H9 (cell line): ENCODE results near the gene GALNT17. TPM values are rescaled to one million over a fixed set of nuclear protein-coding genes. Genes with fewer than 3 reads are reported as not detected.

Experiments used
- DNase-seq: peaks from one replicate; pipeline ENCODE4 v3.0.0-alpha.2; 2017
- H2AFZ ChIP-seq: one replicate; pipeline ENCODE4 v1.6.1; 2013; ENCODE audit warnings: mild to moderate bottlenecking, low read length, control low read depth, moderate library complexity
- H2AK5ac ChIP-seq: 2 replicates; pipeline ENCODE4 v1.6.1; 2013; ENCODE audit warnings: low read length, control low read depth, mixed read lengths; ENCODE audit not compliant: insufficient read length
- H2BK120ac ChIP-seq: one replicate; pipeline ENCODE4 v1.6.1; 2013; ENCODE audit warnings: low read depth, mild to moderate bottlenecking, low read length, control low read depth, inconsistent platforms; ENCODE audit not compliant: poor library complexity, severe bottlenecking
- H2BK12ac ChIP-seq: 2 replicates; pipeline ENCODE4 v1.6.1; 2013; ENCODE audit warnings: low read length, control low read depth, mixed read lengths, low read depth; ENCODE audit not compliant: insufficient read length
- H2BK15ac ChIP-seq: 2 replicates; pipeline ENCODE4 v1.6.1; 2013; ENCODE audit warnings: low read depth, low read length, control low read depth
- H2BK20ac ChIP-seq: one replicate; pipeline ENCODE4 v1.6.1; 2013; ENCODE audit warnings: low read depth, mild to moderate bottlenecking, low read length, control low read depth, inconsistent platforms; ENCODE audit not compliant: poor library complexity, severe bottlenecking
- H2BK5ac ChIP-seq: 2 replicates; pipeline ENCODE4 v1.6.1; 2013; ENCODE audit warnings: low read length, control low read depth, mixed read lengths; ENCODE audit not compliant: insufficient read length
- H3K14ac ChIP-seq: 2 replicates; pipeline ENCODE4 v1.6.1; 2013; ENCODE audit warnings: low read length, control low read depth; ENCODE audit not compliant: insufficient read depth
- H3K18ac ChIP-seq: 2 replicates; pipeline ENCODE4 v1.6.1; 2013; ENCODE audit warnings: low read depth, mild to moderate bottlenecking, mixed read lengths, low read length, control low read depth; ENCODE audit not compliant: insufficient read length
- H3K23ac ChIP-seq: 2 replicates; pipeline ENCODE4 v1.6.1; 2013; ENCODE audit warnings: low read length, control low read depth, mixed read lengths, low read depth; ENCODE audit not compliant: insufficient read length
- H3K23me2 ChIP-seq: 2 replicates; pipeline ENCODE4 v1.6.1; 2013; ENCODE audit warnings: low read depth, mild to moderate bottlenecking, mixed read lengths, low read length, control low read depth; ENCODE audit not compliant: insufficient read length, poor library complexity, severe bottlenecking
- H3K27ac ChIP-seq: 2 replicates; pipeline ENCODE4 v1.5.1; 2013; ENCODE audit warnings: low read length, control low read depth, mixed read lengths, low read depth; ENCODE audit not compliant: insufficient read length
- H3K27me3 ChIP-seq: 2 replicates; pipeline ENCODE4 v1.6.1; 2013; ENCODE audit warnings: low read length, control low read depth, inconsistent platforms; ENCODE audit not compliant: insufficient read depth
- H3K4ac ChIP-seq: 2 replicates; pipeline ENCODE4 v1.6.1; 2013; ENCODE audit warnings: low read depth, mild to moderate bottlenecking, control low read depth, inconsistent platforms, low read length, moderate library complexity
- H3K4me1 ChIP-seq: 2 replicates; pipeline ENCODE4 v1.6.1; 2013; ENCODE audit warnings: low read length, control low read depth, inconsistent platforms; ENCODE audit not compliant: insufficient read depth
- H3K4me2 ChIP-seq: 2 replicates; pipeline ENCODE4 v1.6.1; 2013; ENCODE audit warnings: low read length, control low read depth, mixed read lengths; ENCODE audit not compliant: insufficient read length, insufficient read depth
- H3K56ac ChIP-seq: 2 replicates; pipeline ENCODE4 v1.6.1; 2013; ENCODE audit warnings: low read depth, mild to moderate bottlenecking, mixed read lengths, low read length, control low read depth; ENCODE audit not compliant: insufficient read length
- H3K79me1 ChIP-seq: 2 replicates; pipeline ENCODE4 v1.6.1; 2013; ENCODE audit warnings: low read depth, mild to moderate bottlenecking, moderate library complexity, low read length, control low read depth, inconsistent platforms; ENCODE audit not compliant: insufficient read depth, poor library complexity, severe bottlenecking
- H3K79me2 ChIP-seq: 2 replicates; pipeline ENCODE4 v1.6.1; 2013; ENCODE audit warnings: low read length, control low read depth, inconsistent platforms; ENCODE audit not compliant: insufficient read depth
- H3K9ac ChIP-seq: 2 replicates; pipeline ENCODE4 v1.6.1; 2013; ENCODE audit warnings: low read length, control low read depth, mixed read lengths; ENCODE audit not compliant: insufficient read length; ENCODE audit errors: extremely low read depth
- H3K9me3 ChIP-seq: one replicate; pipeline ENCODE4 v1.6.1; 2013; ENCODE audit warnings: low read depth, low read length, inconsistent platforms; ENCODE audit not compliant: control insufficient read depth
- H3T11ph ChIP-seq: one replicate; pipeline ENCODE4 v1.6.1; 2013; ENCODE audit warnings: mild to moderate bottlenecking, low read length, control low read depth, inconsistent platforms
- H4K20me1 ChIP-seq: one replicate; pipeline ENCODE4 v1.6.1; 2013; ENCODE audit not compliant: control insufficient read depth, insufficient read length, insufficient read depth
- H4K5ac ChIP-seq: 2 replicates; pipeline ENCODE4 v1.6.1; 2013; ENCODE audit warnings: low read depth, mild to moderate bottlenecking, mixed read lengths, low read length, control low read depth; ENCODE audit not compliant: insufficient read length
- H4K8ac ChIP-seq: replicated peaks from 2 replicates; pipeline ENCODE4 v1.6.1; 2013; ENCODE audit warnings: low read length, control low read depth, mixed read lengths, low read depth; ENCODE audit not compliant: insufficient read length
- H4K91ac ChIP-seq: 2 replicates; pipeline ENCODE4 v1.6.1; 2013; ENCODE audit warnings: low read depth, mild to moderate bottlenecking, moderate library complexity, mixed read lengths, low read length, control low read depth; ENCODE audit not compliant: insufficient read length
- H3K27ac Mint-ChIP-seq, 3 experiments: 2 replicates in 2 of 3; 3 replicates in 1 of 3; pipeline ENCODE4 v1.8.0; 2020 to 2021; ENCODE audit warnings: mixed read lengths in 3 of 3, mild to moderate bottlenecking in 1 of 3, moderate library complexity in 1 of 3
- H3K27me3 Mint-ChIP-seq: 2 replicates; pipeline ENCODE4 v1.8.0; 2021; ENCODE audit warnings: low read depth, mild to moderate bottlenecking, moderate library complexity, mixed read lengths
- H3K36me3 Mint-ChIP-seq, 3 experiments: 2 replicates in 2 of 3; 3 replicates in 1 of 3; pipeline ENCODE4 v1.8.0; 2020 to 2021; ENCODE audit warnings: low read depth in 3 of 3, mixed read lengths in 3 of 3; ENCODE audit not compliant: insufficient read depth in 1 of 3
- H3K4me1 Mint-ChIP-seq, 2 experiments: 2 replicates each; pipeline ENCODE4 v1.8.0; 2020; ENCODE audit warnings: mixed read lengths in 2 of 2
- H3K4me3 Mint-ChIP-seq, 2 experiments: 2 replicates in 1 of 2; 3 replicates in 1 of 2; pipeline ENCODE4 v1.8.0; 2020 to 2021; ENCODE audit warnings: mild to moderate bottlenecking in 2 of 2, mixed read lengths in 2 of 2, moderate library complexity in 1 of 2
- H3K9me3 Mint-ChIP-seq, 2 experiments: 2 replicates in 1 of 2; 3 replicates in 1 of 2; pipeline ENCODE4 v1.8.0; 2020; ENCODE audit warnings: mild to moderate bottlenecking in 2 of 2, mixed read lengths in 2 of 2, moderate library complexity in 1 of 2
- WGBS: extraction: QIAGEN DNeasy Blood & Tissue Kit; methylation state at CpG from one replicate; pipeline ENCODE4 v1.1.7; 2013; ENCODE audit warnings: missing lambda C conversion rate, low lambda C conversion rate, mixed read lengths; ENCODE audit not compliant: insufficient read length; ENCODE audit errors: extremely low coverage; 5-methylcytosine and 5-hydroxymethylcytosine counted together
- total RNA-seq: library from RNA; stranded (reverse); gene quantifications from 2 replicates; pipeline ENCODE4 v1.2.1, GENCODE V29; 2021
- TF ChIP-seq, protein P1 (sequence below): fragments of 200-600 bp; sonication (generic); conservative IDR thresholded peaks from 3 replicates; pipeline ENCODE4 v1.8.0; 2021; ENCODE audit warnings: antibody characterized with exemption, mild to moderate bottlenecking

GALNT17 gene
- total RNA-seq, 1 experiment from 2014 or later: 43.2 TPM

DNA sequence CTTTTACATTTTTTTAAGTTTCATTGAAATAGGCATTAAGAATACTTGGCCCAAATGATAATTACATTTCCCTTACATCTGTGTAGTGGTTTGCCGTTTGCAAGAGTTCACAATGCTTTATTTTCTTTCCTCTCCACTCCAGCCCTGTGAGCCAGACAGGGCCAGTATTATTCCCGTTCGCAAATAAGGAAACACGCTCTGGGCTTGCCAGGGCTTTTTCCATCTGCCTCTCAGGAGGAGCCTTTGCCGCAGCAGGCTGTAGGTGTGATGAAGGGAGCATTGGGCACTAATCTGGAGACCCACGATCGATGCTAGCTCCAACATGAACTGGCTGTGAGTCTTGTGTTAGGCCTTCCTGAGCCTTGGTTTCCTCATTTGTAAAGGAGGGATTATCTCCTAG, 154.4 kb downstream of the GALNT17 start:
- Histone ChIP-seq H2AFZ (no peak overlapping the region), H2BK120ac (no peak overlapping the region), H3K14ac (no peak overlapping the region), H3K4me2 (no peak overlapping the region), H4K8ac (no peak overlapping the region), H2BK15ac (no peak overlapping the region), H3K23ac (no peak overlapping the region), H3K4ac (no peak overlapping the region), H2BK20ac (no peak overlapping the region), H3K23me2 (no peaks in the 10 kb centered on the region), H3K27ac (no peak overlapping the region), H2BK12ac (no peak overlapping the region), H3K79me2 (peaks cover 12% of the 10 kb centered on the region; the same call in 1 of the 2 replicates), H3K18ac (no peak overlapping the region), H3K9me3 (no peaks in the 10 kb centered on the region), H3K4me1 (peaks cover 3% of the 10 kb centered on the region; the same call in 1 of the 2 replicates), H3T11ph (no peak overlapping the region), H3K79me1 (peaks cover 2% of the 10 kb centered on the region), H4K20me1 (no peaks in the 10 kb centered on the region), H3K9ac (no peak overlapping the region), H2BK5ac (no peak overlapping the region), H3K56ac (no peak overlapping the region), H4K5ac (no peak overlapping the region), H2AK5ac (no peak overlapping the region), H4K91ac (no peak overlapping the region), H3K27me3 (no peaks in the 10 kb centered on the region)
- H3K4me3 Mint-ChIP-seq: no peak overlapping the region; a peak in 1 of 5 replicates
- no CpG with 5 or more reads among the region's 7 CpGs for WGBS
- H3K4me1 Mint-ChIP-seq: peaks cover 45 to 54% of the 10 kb centered on the region in 2 experiments
- peaks cover 8 to 12% (median 10%) of the 10 kb centered on the region in 3 experiments; a peak in 5 of 7 replicates for H3K36me3 Mint-ChIP-seq
- DNase-seq: no peak
- TF ChIP-seq, protein P1, sequence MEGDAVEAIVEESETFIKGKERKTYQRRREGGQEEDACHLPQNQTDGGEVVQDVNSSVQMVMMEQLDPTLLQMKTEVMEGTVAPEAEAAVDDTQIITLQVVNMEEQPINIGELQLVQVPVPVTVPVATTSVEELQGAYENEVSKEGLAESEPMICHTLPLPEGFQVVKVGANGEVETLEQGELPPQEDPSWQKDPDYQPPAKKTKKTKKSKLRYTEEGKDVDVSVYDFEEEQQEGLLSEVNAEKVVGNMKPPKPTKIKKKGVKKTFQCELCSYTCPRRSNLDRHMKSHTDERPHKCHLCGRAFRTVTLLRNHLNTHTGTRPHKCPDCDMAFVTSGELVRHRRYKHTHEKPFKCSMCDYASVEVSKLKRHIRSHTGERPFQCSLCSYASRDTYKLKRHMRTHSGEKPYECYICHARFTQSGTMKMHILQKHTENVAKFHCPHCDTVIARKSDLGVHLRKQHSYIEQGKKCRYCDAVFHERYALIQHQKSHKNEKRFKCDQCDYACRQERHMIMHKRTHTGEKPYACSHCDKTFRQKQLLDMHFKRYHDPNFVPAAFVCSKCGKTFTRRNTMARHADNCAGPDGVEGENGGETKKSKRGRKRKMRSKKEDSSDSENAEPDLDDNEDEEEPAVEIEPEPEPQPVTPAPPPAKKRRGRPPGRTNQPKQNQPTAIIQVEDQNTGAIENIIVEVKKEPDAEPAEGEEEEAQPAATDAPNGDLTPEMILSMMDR: no peak
- no peaks in the 10 kb centered on the region for H3K27me3 Mint-ChIP-seq
- no peaks in the 10 kb centered on the region; a peak in 1 of 5 replicates for H3K9me3 Mint-ChIP-seq
- H3K27ac Mint-ChIP-seq: peak overlapping the region; percentile 73 to 91 (median 77); a peak in 5 of 7 replicates
